ENCODE data around the gene GPR15.
A peak's percentile ranks its signal among the peaks of the same experiment; 100 is the strongest.

GPR15 gene

DNA sequence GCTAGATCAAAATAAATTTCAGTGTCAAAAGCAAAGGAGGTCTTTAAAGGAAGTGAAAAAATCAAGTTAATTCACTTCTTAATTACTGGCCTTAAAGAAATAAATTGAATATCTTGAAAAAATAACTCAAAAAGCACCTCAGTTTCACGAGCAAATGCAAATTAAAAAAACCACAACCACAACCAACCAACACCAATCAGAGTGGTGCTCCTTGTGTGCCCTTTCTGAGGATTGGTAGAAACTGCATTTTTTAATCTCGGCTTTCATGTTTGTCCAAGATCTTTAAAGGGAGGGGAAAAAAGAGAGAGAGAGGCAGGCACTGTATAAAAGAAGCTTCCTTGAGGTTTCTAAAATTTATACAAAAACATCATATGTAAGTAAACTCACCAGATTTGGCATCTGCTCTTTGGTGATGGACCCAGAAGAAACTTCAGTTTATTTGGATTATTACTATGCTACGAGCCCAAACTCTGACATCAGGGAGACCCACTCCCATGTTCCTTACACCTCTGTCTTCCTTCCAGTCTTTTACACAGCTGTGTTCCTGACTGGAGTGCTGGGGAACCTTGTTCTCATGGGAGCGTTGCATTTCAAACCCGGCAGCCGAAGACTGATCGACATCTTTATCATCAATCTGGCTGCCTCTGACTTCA lies at the start of gene GPR15:
GPR15 (plus strand) TSS at position 357 of the 653 bp plus-strand sequence; CDS start at position 413, 56 bp downstream.
- DNase-seq (ENCODE audit: low spot score) = no peak

DNA sequence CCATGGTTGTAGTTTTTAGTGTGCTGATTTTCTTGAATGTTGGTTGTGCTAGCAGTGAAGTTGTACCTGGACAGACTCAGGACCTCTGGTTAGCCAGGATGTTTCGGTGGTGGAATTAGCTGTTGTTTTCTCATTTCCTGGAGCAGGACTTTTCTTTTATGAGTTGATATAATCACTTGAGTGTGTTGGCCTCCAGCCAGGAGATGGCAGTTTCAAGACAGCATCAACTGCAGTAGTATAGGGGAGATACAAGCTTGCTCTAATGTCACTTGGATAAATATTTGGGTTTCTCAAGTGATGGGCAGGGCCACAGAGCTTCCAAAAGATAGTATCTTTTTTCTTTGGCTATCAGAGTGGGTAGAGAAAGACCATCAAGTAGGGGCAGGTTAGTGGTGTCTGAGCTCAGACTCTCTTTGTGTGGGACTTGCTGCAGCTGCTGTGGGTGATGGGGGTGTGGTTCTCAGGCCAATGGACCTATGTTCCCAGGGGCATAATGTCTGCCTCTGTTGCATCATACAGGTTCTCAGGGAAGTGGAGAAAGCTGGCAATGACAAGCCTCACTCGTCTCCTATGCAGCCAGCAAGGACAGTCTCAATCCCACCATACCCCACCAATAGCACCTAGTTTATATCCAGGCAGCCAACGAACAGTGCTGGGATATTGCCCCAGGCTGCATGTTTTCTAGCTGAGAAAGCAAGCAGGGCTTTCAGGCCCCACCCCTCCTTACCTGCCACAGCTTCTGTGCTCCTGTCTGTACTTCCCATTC lies 48.9 kb upstream of the GPR15 start:
- DNase-seq (ENCODE audit: low spot score) = no peak

DNA sequence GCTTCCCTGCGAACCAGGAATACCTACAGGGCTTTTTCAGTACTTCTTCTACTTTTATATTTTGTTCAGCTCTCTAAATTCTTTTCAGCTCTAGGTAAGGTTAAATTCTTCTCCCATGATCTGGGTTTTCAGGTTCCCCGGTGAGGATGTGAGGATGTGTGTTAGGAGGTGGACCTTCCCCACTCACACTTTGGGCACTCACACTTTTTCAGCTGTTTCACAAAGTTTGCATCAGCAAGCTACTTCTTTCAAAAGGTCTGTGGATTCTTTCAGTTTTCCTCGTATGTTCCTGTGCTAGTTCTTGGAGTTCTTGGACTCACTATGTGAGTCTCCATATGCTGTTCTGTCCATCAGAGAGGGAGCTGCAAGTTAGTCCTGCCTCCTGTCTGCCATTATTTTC lies 48.2 kb upstream of the GPR15 start:
- no peak for DNase-seq (ENCODE audit: low spot score)

DNA sequence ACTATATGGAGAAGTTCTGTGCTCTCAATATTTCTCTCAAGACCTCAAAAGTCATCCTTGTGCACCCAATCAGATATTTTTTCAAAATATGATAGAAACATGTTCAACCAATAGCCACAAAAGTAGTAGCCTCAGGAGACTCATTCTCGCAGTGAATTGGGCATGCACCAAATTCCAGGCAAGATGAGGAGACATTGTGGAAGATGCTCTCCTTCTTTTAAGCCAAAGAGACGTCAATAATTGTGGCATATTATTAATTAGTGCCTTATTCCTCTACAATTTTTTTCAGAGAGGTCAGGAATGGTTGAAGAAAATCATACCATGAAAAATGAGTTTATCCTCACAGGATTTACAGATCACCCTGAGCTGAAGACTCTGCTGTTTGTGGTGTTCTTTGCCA lies 34.4 kb upstream of the GPR15 start, which contains the start of gene OR5K2:
OR5K2 (plus strand) TSS at position 301 of the 400 bp plus-strand sequence; CDS start at position 301, 0 bp downstream.
- no peak for DNase-seq (ENCODE audit: low spot score)

DNA sequence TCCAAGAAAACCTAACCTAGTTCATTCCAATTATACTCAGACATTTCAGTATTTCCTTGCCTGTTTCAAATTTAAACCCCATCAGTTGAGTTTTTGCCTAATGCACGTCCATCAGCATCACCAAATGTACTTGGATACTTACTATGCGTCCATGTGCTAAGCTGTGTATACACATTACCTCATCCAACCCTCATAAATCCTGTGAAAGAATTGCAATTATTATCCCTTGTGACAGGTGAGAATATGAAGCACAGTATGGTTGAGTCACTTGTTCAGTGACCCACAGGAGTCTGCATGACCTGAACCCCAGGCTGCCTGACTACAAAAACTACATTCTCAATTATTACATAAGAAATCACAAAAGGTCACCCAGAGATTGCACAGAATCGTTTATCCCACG lies 31.8 kb upstream of the GPR15 start:
- DNase-seq (ENCODE audit: low spot score) = no peak

DNA sequence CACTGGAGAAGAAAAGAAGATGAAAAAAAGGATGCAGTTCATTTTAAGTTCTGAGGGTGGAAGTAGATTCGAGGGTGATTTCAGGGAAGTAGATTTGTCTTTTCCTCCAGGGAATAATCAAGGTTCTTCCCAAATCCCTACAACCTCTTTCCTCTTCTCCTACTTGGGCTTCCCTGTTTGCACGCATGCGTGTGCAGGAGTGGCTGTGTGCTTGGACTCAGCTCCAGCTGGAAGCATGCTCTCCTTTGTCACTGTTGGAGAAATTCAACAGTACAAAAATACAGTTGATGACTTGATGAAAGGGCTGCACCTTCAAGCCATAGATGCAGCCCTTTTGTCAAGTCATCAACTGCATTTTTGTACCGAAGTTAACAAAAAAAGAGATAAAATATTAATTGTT lies 30.5 kb upstream of the GPR15 start:
- no peak for DNase-seq (ENCODE audit: low spot score)

DNA sequence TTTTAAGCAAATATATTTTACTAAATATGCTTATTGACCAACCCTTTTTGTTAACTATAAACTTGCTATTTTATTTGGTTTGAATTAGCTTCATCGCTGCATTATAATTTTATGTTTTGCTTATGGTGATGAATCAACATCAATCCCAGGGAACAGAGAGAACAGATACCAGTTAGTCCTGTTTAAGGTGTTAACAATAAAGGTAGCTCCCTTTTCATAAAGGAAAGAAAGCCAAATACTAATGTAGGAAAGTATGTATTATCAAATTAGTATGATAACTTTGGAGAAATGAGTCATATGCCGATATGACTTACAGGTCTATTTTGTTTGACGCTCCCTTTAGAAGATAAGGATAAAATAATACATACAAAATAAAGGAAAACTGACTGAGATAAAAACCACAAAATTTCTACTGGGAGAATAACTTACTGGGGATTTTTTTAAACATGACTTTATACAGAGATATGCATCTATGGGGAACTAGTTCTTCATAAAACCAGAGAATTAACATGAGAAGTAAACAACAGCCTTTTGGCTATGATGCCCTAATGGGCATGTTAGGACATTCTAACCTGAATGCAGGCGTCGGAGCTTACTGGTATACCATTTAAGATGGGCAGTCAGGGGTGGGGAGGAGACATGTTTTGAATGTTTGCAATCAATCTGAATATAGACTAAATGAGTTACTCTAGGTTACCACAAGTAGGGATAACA lies 29.8 kb upstream of the GPR15 start:
- DNase-seq (ENCODE audit: low spot score) = no peak

DNA sequence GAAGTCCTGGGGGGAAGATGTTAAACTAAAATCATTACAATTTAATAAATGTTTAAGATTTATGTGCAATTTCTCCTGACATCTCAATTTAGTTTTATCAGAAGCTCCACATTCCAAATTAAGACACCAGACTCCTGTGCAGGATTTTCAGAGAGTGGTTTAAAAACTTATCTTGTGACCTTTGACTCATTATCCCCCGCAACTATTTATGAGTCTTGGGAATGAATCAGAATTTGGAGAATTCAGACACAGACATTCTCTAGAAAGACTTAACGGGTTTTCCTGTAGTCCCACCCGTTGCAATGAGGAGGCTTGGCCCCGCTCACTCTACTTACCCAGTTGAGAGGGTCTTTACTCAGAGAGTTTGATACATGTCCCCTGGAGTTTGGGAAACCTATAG lies 27.2 kb upstream of the GPR15 start:
- no peak for DNase-seq (ENCODE audit: low spot score)

DNA sequence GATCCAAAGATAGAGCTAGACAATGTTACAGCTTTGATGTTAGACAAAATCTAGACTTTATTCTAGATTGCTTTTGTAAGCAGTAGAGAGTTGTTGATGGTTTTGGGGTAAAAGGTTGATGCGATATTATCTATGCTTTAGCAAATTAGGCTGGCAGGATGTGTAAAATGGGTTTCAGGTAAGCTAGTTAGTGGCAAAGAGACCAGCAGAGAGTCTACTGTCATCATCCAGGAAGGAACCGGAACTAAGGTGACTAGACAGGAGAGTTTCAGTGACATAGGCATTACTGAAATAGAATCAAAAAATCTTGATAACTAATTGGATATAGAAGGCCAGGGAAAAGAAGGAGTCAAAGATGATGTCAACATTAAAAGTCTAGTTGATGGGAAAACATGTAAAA lies 23.2 kb upstream of the GPR15 start:
- no peak for DNase-seq (ENCODE audit: low spot score)

DNA sequence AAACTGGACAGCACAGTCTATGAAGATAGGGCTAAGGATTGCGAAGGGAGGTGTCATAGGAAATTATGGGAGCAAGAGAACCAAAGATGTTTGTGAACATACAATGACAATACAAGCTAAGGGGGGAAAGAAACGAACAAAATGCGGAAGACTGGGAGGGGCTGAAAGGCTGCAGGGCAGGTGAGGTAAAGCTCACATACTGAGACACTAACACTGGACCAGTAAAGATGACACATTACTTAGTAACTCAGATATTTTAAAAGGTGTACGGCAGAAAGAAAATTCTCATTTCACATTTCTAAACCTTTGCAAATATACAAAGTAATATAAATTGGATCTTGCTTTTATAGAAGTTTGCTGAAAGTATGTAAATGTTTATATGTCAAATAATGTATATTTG lies 19.2 kb upstream of the GPR15 start:
- no peak for DNase-seq (ENCODE audit: low spot score)

DNA sequence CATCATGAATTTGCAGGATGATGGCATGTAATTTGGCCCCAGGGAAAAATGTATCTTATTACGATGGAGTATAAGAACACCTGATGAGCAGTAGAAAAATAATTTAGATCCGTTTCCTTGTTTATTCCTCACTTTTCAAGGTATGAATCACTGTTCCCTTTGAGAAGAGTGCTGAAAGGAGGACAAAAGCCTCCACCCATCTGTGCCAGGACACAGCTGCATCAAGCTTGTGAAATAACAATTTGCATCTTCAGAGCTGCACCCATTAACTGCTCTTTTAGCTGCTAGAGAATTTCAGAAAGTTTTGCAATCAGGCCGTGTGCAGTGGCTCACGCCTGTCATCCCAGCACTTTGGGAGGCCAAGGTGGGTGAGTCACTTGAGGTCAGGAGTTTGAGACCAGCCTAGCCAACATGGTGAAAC lies 18.7 kb upstream of the GPR15 start:
- DNase-seq (ENCODE audit: low spot score) = no peak

DNA sequence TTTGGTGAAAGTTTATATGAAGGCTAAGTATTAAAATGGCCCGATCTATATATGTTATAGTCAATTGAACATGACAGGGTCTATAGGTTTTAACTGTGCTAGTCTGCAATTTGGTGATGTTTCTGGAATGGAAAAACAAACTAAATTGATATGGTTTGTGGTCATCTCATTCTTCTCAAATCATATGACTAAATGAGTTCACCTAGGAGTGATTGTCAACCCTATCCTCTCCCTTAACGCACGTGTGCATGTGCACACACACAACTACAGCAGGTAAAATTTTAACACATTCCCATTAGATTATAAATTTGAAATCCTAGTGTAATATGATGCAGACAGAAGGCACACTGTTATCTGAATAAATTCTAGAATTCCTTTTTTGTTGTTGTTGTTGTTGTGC lies 18.0 kb upstream of the GPR15 start:
- no peak for DNase-seq (ENCODE audit: low spot score)

DNA sequence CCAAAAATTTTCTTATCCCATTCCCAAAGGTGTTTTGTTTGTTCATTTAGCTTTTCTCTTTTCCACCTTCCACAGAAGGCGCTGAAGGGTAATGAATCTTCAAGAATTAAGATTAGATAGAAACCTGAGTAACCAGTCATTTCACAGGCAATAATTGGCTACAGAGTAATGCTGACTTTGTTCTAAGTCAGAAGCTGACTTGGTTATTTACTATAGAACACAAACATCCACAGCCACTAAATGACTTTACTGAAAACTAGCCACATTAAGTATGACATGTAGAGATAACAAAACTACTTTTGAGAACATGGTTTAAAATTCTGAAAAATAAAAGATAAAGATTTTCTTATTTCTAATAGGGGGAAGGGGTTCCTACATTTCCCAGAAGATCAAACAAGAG lies 16.8 kb upstream of the GPR15 start:
- no peak for DNase-seq (ENCODE audit: low spot score)

DNA sequence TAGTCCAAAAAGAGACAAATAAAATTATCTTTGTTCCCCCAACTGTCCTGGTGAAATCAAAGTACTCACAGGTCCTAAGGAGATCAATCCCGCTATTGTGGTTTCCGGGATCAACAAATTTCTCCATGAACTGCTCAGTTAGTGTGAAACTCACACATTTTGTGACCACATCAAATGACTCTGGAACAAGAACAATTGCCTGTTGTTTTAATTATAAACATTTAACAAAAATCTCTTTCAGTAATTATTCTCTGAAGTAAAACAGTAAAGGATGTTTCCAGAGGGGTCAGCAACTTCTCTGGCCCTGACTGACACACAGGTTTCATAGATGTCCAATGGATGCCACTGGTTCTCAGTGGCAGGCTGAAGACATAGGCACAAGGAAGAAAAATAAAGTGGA lies 13.0 kb upstream of the GPR15 start:
- no peak for DNase-seq (ENCODE audit: low spot score)

DNA sequence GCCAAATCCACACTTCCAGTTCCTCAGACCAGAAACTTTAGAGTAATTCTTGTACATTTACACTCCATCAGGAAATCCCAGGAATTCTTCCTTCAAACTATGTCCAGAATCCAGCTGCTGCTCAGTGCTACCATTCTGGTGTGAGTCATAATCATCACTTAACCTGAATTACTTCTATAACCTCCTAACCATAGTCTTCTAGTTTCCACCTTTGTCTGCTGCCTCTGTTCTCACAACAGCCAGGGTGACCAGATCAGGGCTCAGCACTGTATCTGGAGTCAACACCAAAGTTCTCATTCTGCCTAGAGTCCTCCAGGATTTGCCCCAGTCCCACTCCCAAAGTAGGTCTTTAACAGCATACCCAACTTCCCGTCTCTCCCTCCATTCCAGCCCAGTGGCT lies 12.4 kb upstream of the GPR15 start:
- no peak for DNase-seq (ENCODE audit: low spot score)

DNA sequence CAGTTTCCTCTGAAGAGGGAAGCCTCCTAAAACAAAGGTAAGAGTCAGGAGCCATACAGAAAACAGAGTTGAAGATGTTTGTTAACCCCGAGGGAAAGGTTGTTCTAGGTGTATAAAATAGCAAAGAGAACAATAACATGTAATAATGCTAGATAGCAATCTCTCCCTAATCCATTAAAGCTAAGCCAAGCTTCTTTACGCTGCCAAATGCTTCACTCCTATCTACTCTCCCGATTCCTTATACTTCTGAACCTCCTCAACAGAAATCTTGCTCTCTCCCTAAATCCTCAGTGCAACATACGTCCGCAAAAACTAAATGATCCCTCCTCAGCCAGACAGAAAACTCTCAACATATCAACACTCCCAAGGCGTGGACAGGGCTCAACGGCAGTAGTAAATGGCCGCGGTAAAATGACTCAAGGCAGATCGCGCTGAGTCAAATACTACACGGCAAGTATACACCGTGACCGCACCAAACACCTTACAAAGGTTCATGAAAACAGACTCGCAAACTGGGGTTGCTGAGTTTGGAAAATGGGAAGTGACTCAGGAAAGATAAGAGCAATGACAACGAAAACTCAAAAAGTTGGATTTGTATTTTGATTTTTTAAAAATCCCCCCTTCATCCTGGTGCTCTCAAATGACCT lies 9.8 kb upstream of the GPR15 start:
- DNase-seq (ENCODE audit: low spot score) = peak; percentile 54

DNA sequence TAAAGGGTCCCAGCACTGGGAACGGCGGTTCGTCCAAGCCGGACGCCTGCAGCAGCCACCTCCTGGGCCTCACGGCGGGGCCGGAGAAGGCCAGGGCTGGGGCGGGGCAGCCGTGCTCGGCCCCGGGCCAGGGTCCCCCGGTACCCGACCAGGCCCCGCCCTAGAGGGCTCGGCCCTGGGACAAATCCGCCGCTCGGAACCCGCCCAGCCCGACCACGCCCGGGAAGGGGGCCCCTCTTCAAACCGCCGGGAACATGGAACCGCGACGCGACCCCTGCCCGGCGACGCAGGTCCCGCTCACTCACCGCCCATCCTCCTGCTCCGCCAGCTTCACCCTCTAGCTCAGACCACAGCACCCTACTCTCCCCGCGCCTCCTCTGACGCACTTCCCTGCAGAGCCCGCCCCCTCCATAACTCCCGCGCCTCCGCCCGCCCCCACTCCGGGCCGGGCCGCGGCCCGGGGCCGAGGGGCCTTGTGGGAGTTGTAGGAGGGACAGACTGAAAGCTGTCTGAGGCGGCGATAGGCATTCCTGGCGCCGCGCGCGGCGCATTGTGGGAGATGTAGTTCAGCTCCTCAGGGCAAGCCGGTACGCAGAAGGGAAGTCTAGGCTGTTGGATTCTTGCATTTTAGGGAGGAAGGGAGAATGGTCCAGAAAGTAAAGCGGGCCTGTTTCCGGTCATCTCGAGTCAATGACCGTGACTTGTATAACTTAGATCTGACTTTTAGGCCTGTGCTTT lies 9.1 kb upstream of the GPR15 start, which contains the start of gene CLDND1:
CLDND1 (minus strand) TSS at position 359 of the 738 bp plus-strand sequence. CDS start 1,478 bp downstream, outside the sequence.
- peak; percentile 95 for DNase-seq (ENCODE audit: low spot score)

DNA sequence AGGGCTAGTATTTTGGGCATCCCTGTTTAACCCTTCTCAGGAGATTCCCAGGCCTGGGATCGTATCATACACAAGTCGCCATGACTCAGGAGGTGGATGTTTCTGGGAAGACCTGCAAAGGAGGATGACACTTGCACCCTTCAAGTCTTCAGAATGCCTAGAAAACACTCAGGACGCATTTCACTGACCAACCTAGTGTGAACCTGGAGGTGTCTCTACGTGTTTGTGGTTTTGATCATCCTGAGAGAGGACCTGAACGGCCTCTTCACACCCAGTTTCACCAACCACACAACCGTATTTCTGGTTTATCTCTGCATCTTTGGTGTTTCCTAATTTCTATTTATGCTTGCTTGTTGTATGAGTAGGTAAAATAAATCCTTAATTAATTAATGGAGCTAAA lies 6.3 kb upstream of the GPR15 start:
- no peak for DNase-seq (ENCODE audit: low spot score)

DNA sequence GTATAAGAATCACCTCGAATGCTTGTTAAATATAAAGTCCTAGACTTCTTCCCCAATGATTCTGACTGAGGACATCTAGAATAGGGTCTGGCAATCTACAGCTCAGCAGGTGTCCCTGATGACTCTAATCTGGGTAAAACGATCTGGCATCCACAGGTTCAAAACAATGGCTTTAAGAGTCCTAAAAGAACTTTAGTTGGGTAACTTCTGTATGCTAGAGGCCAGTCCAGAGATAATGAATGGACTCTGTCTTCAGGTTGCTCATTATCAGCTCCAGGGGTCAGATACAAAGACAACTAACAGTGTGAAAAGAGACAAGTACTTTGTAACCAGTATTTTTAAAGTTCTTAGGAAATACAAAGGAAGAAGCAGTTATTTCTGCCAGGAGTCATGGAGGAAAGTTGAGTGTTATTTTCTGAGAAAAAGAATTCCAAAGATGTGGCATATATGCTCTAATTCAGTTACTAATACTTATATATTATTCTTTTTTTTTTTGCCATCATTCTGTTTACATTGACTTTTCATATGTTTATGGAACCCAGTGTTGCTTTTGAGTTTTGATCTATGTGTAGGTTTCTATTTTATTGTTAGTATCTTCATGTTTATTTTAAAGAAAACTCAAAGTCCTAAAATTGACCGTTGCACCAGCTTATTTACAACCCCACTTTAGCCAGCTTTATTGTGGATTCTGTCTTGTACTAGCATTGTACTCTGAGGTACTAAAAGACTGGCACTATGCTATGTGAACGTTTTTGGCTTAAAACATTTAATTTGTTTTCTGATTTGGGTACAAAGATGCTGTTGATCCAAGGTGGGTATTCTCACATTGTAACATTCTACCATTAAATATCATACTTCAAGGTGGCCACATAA lies 3.1 kb upstream of the GPR15 start:
- no peak for DNase-seq (ENCODE audit: low spot score)

DNA sequence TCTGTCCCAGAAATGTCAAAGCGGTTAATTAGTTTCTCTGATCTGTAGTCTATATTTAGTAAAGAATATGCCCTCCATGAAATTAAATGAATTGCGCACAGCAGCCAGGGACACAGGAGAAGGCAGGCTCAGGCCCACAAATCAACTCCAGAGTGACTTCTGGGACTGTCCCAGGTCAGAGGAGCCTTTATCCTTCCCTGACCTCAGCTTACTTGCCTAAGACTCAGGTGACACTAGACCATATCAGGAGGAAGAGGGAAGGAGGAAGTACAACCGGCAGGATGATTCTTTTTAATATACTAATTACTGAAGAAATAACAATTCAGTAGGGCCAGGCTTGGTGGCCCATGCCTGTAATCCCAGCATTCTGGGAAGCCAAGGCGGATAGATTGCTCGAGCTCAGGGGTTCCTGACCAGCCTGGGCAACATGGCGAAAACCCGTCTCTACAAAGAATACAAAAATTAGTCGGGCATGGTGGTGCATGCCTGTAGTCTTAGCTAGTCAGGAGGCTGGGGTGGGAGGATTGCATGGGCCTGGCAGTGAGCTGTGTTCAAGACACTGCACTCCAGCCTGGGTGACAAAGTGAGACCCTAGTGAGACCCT lies 1.8 kb upstream of the GPR15 start:
- no peak for DNase-seq (ENCODE audit: low spot score)

Data from CD4-positive, alpha-beta T cell treated with Interleukin-6 at 100 ng/mL for 8 hours (primary cell).